Measurements from ENCODE around the gene TTC27.

The TTC27 gene

DNA sequence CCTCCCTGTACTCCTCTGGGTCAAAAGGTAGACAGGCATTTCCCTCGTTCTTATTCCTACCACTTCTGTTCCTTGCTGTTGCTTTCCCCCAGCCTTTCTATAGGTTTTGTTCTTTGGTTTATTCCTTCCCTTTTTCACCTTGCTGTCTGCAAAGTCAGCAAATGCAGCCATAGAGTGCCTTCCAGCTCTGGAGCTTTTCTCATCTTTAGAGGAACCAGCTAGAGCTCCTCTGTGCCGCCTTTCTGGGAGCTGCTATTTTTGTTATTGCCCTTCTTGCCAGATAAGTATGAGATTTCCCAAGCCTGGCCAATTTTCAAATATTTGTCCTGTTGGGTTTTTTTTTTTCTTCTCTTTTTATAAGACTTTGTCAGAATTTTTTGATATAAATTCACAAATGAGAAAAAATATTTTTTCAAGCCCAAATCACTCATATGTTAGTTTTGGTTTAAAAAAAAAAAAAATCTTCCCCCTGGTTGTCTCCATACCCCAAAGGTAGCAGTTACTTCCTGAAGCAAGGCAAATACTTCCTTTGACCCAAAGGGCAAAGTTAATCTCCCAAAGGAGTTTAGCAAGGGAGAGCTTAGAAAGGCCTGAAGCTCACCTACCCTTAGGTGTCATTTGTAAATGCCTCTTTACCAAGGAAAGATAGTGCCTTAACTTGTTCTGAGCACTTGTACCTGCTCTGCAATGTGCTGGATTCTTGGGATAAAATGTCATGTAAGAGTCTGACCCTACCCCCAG, 5.1 kb upstream of the TTC27 start:
- ChIA-PET POLR2A (no interaction called here), CTCF (interaction anchor here (0.6 kb wide), 1 partner anchor 559 kb away, joined by 3 read pairs; the partner anchor contains the start of gene SPAST)
- DNase-seq (ENCODE audit: extremely low spot score) = no peak
- no peak for TF ChIP-seq LEF1 (IDR thresholded peaks at IDR 0.05; ENCODE audit: borderline replicate concordance)

DNA sequence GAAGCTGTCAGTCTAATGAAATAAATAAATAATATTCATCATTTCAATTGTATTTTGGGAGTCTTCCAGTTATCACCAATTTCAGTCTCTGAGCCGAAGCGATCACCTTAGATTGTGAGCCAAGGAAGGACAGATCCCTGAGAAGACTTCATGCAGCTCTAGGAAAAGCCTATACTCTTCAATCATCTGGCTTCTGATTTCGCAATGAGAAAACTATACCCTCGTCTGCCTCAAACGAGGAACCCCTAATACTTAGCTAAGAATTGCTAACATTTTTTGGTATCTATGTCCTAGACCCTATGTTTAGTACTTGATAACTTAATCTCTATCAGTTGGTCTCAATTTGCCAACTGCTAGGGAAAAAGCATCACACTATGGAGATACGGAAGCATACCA, 4.5 kb upstream of the TTC27 start:
- CTCF ChIA-PET = no interaction called here
- no peak for TF ChIP-seq HDGF (IDR thresholded peaks at IDR 0.05; ENCODE audit: borderline replicate concordance)
- TF ChIP-seq LEF1 (IDR thresholded peaks at IDR 0.05; ENCODE audit: borderline replicate concordance) = no peak
- TF ChIP-seq NFRKB (IDR thresholded peaks at IDR 0.05) = no peak
- no peak for TF ChIP-seq TARDBP (IDR thresholded peaks at IDR 0.05)
- no peak for TF ChIP-seq SUZ12 (IDR thresholded peaks at IDR 0.05)
- no peak for TF ChIP-seq SP1 (IDR thresholded peaks at IDR 0.05)
- no peak for TF ChIP-seq ZNF384 (IDR thresholded peaks at IDR 0.05)
- TF ChIP-seq FOXA1 (IDR thresholded peaks at IDR 0.05) = no peak
- DNase-seq (ENCODE audit: extremely low spot score) = no peak
- POLR2A ChIA-PET = no interaction called here

DNA sequence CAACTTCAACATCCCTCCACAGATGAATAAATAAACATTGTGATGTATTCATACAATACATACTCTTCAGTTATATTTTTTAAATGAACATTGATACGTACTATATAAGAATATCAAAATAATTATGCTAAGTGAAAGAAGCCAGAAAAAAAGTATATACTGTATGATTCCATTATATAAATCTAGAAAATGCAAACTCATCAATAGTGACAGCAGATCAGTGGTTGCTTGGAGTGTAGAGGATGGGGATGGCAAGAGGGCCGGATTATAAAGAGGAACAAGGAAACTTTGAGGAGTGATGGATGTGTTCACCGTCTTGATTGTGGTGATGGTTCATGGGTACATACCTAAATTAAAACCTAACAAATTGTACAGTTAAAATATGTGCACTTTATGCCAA, 3.0 kb upstream of the TTC27 start:
- POLR2A ChIA-PET = no interaction called here
- TF ChIP-seq, protein P1, sequence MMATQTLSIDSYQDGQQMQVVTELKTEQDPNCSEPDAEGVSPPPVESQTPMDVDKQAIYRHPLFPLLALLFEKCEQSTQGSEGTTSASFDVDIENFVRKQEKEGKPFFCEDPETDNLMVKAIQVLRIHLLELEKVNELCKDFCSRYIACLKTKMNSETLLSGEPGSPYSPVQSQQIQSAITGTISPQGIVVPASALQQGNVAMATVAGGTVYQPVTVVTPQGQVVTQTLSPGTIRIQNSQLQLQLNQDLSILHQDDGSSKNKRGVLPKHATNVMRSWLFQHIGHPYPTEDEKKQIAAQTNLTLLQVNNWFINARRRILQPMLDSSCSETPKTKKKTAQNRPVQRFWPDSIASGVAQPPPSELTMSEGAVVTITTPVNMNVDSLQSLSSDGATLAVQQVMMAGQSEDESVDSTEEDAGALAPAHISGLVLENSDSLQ (IDR thresholded peaks at IDR 0.05) = no peak
- TF ChIP-seq LEF1 (IDR thresholded peaks at IDR 0.05; ENCODE audit: borderline replicate concordance) (no peak), SP1 (IDR thresholded peaks at IDR 0.05) (no peak), FOXA1 (IDR thresholded peaks at IDR 0.05) (no peak), TARDBP (IDR thresholded peaks at IDR 0.05) (no peak), NFRKB (IDR thresholded peaks at IDR 0.05) (no peak), HDGF (IDR thresholded peaks at IDR 0.05; ENCODE audit: borderline replicate concordance) (no peak), CTBP1 (IDR thresholded peaks at IDR 0.05; ENCODE audit: borderline replicate concordance) (no peak), SUZ12 (IDR thresholded peaks at IDR 0.05) (no peak), FOXM1 (IDR thresholded peaks at IDR 0.05; ENCODE audit: borderline replicate concordance) (no peak), ARNT (IDR thresholded peaks at IDR 0.05) (no peak), ZNF384 (IDR thresholded peaks at IDR 0.05) (no peak), L3MBTL2 (conservative IDR thresholded peaks at IDR 0.05) (no peak), FOXK2 (IDR thresholded peaks at IDR 0.05) (no peak), ELF4 (IDR thresholded peaks at IDR 0.05) (no peak), BHLHE40 (IDR thresholded peaks at IDR 0.05; ENCODE audit: borderline replicate concordance) (no peak)
- no peak for DNase-seq (ENCODE audit: extremely low spot score)
- CTCF ChIA-PET = no interaction called here

DNA sequence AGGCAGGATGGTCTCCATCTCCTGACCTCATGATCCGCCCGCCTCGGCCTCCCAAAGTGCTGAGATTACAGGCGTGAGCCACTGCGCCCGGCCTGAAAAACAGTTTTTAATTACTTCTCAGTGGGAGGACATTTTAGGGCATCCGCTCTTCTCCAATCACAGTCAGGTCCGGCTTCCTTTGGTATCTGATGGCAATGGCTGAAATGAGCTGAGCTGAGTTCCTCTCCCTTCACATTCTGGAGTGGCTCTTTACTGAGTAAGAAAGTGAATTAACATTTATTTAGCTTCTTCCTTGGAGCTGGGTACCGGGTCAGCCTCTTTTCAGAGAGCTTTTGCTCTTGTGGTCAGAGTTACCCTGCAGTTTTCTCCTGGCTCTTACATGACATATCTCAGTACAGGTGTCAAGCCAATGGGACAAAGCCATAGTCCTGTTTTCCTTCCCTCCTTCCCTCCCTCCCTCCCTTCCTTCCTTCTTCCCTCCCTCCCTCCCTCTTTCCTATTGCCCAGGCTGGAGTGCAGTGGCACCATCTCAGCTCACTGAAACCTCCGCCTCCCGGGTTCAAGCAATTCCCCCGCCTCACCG, 1.1 kb upstream of the TTC27 start:
- POLR2A ChIA-PET = no interaction called here
- CTCF ChIA-PET = interaction anchor here (0.6 kb wide), 1 partner anchor 39 kb away, joined by 4 read pairs; no protein-coding TSS in a partner anchor
- TF ChIP-seq ELF4 (IDR thresholded peaks at IDR 0.05) (no peak), SP1 (IDR thresholded peaks at IDR 0.05) (no peak), ARNT (IDR thresholded peaks at IDR 0.05) (no peak), CTBP1 (IDR thresholded peaks at IDR 0.05; ENCODE audit: borderline replicate concordance) (no peak)
- TF ChIP-seq, protein P1 (IDR thresholded peaks at IDR 0.05) = no peak
- no peak for DNase-seq (ENCODE audit: extremely low spot score)

DNA sequence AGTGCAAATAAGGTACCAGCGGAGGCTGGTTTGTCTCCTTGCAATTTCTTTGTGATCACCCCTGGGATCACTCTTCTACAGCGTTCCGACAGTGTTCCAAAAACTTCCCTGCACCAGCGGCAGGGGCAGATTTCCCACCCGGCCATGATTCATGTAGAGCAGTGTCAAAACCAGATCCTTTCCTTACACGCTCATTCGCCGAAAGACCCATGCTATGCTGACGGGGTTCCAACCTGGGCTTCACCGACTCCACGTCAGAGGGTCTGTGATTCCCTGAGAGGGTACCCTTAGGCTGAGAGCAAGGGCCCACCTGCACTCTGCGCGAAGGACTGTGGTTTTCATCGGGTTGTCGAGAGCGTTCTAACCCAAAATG, 423 bp upstream of the TTC27 start:
- ChIA-PET POLR2A (interaction anchor here (1.0 to 1.4 kb wide), 2 partner anchors 21 to 462 kb away, joined by 3 to 5 read pairs; partner anchors contain the start of gene SLC30A6), CTCF (no interaction called here)
- DNase-seq (ENCODE audit: extremely low spot score) = no peak
- TF ChIP-seq, protein P1 (IDR thresholded peaks at IDR 0.05) = no peak
- TF ChIP-seq LEF1 (IDR thresholded peaks at IDR 0.05; ENCODE audit: borderline replicate concordance) = no peak
- no peak for TF ChIP-seq SUZ12 (IDR thresholded peaks at IDR 0.05)
- TF ChIP-seq NFRKB (IDR thresholded peaks at IDR 0.05) = no peak
- TF ChIP-seq CTBP1 (IDR thresholded peaks at IDR 0.05; ENCODE audit: borderline replicate concordance) = no peak
- TF ChIP-seq HDGF (IDR thresholded peaks at IDR 0.05; ENCODE audit: borderline replicate concordance) = no peak
- TF ChIP-seq FOXA1 (IDR thresholded peaks at IDR 0.05) = no peak
- no peak for TF ChIP-seq BHLHE40 (IDR thresholded peaks at IDR 0.05; ENCODE audit: borderline replicate concordance)

DNA sequence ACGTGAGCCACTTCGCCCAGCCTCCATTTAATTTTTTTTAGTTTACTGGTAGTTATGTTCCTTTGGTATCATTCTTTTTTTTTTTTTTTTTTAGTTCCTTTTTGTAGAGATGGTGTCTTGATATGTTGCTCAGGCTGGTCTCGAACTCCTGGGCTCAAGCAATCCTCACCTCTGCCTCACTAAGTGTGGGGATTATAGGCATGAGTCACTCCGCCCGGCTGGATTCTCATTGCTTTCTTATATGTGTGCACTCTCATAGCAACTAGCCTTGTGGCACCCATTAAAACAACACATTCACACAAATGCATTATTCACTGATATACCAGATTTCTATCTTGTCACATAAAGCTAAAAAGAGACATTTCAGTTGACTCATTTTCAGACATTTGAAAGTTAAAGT, 4.2 kb downstream of the TTC27 start:
- TF ChIP-seq BHLHE40 (IDR thresholded peaks at IDR 0.05; ENCODE audit: borderline replicate concordance) (no peak), ARNT (IDR thresholded peaks at IDR 0.05) (no peak), FOXA1 (IDR thresholded peaks at IDR 0.05) (no peak), SP1 (IDR thresholded peaks at IDR 0.05) (no peak), NFRKB (IDR thresholded peaks at IDR 0.05) (no peak), LEF1 (IDR thresholded peaks at IDR 0.05; ENCODE audit: borderline replicate concordance) (no peak), HDGF (IDR thresholded peaks at IDR 0.05; ENCODE audit: borderline replicate concordance) (no peak), L3MBTL2 (conservative IDR thresholded peaks at IDR 0.05) (no peak), CTBP1 (IDR thresholded peaks at IDR 0.05; ENCODE audit: borderline replicate concordance) (no peak)
- POLR2A ChIA-PET = no interaction called here
- DNase-seq (ENCODE audit: extremely low spot score) = no peak
- CTCF ChIA-PET = no interaction called here

All from HEK293T (cell line).